GM18502 (cell line): ENCODE results near the gene NPAS3.

ENCODE experiments used
- ATAC-seq: cut with Tn5 transposase; IDR thresholded peaks from one replicate; pipeline ENCODE4 v1.9.1; 2021; ENCODE audit warnings: mild to moderate bottlenecking; ENCODE audit not compliant: unreplicated experiment, poor library complexity

Gene NPAS3

DNA sequence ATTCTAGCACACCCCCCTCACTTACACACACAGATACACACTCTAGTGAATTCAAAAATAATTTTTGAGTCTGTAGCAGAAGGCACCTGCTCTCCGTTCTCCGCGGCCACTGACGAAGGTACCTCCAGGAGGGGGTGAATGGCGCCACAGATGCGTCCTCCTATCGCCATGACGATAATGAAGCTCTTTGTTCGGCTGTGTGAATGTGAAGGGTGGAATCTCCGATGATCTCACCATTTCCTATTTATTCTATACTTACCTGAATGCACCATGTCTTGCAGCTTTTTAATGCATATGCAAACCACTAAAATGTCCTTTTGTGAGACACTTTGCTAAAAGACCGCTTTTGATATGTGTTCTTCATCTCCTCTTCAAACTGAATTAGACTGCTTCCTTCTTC is 849.5 kb downstream of the NPAS3 start:
- no peak for ATAC-seq

DNA sequence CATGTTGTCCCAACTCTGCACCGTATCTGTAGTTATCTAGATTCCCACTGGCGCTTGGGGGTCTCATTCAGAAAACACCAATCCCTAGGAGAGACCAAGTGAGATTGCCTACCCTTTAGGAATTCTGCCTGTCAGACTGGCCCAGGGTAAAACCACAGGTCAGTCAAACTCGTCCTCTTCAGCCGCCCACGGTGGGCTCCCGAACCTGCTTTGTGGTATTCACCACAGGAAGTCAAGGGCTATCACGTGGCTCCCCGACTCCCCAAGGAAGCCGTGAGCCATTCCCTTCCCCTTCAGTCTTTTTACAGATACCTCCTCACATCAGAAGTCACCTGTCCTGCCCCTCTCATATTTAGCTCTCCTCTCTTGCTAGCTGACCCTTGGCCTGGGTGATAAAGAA is 852.3 kb downstream of the NPAS3 start:
- ATAC-seq = no peak

DNA sequence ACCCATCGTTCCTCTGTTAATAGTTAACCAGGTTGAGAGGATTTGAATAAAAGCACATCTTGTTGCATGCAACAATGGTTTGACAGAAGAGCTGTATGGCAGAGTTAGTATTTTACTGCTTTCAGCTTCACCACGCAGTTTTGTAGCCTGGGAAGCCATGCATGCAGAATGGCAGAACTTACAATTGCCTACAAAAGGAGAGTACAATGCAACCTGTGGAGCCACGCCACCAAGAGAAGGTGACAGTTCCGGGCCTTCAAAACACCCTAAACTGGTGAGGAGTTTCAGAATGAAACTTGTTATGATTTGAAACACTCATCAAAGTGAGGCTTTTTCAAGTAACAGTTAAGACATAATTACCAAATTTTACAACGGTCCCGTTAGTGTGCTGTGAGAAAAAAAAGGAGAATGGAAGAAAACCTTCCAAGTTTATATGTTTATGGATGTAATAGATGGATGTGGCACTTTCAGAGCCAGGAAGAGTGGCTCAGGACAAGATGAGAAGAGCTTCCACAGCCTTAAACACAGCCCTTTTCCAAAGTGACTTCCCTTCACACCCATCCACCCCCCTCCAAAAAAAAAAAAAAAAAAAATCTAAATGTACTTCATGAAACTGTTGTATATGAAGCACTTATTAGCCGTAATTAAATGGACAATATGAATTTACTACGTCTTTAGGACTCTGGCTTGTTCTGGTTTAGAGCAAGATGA is 853.5 kb downstream of the NPAS3 start:
- ATAC-seq = peak; percentile 69

DNA sequence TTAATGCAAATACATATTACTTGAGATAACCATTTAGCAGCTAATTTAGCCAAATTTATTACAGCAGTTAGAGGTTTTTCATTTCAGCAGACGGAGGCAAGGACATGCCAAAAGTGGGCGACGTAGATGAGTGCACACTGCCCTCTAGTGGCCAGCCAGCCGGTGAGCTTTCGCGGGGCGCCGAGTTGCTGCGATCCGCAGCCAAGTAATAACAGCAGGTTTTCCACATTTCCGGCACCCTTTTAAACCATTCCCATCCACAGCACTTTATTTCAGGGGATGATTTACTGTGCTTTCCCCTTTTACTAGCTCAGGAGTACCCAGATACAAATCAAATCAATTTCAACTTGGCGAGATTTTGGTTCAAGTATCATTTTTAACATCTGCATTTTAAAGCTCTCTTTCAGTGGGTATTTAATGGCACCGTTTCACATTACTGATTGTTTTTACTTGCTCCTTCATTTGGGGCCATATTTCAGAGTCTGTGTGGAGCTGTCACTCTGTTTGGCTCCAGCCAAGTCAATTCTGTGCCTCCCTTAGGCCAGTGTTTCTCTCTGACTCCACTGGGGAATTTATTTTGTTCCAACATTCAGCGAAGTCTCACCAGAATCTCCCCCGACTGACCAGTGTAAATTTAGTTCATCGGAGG is 854.2 kb downstream of the NPAS3 start:
- peak; percentile 70 for ATAC-seq

DNA sequence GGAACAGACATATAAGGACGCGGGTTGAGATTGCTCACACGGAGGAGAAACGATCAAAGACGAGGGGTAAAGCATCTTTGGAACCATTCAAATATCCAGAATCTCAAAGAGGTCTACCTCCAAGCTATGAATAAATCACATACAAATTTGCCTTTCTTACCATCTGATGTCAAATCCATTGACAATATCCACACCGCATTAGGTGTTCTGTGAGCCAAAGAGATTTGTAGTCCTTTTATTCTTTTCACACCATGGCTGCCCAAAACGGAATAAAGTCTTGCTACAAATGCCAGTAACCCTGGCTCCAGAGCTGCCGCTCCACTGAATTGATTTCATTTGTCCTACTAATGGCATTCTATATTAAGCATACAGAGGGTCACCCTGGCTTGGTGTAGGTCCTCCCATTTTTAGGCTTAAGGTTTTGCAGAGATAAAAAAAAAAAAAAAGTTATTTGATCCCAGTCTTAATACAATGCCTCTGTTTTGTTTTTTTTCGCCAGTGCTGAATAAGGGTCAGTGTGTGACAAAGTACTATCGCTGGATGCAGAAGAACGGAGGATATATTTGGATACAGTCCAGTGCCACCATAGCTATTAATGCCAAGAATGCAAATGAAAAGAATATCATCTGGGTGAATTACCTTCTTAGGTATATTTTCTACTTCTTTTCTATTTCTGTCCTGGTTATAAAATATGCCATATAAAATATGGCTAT is 854.9 kb downstream of the NPAS3 start:
- ATAC-seq = no peak

DNA sequence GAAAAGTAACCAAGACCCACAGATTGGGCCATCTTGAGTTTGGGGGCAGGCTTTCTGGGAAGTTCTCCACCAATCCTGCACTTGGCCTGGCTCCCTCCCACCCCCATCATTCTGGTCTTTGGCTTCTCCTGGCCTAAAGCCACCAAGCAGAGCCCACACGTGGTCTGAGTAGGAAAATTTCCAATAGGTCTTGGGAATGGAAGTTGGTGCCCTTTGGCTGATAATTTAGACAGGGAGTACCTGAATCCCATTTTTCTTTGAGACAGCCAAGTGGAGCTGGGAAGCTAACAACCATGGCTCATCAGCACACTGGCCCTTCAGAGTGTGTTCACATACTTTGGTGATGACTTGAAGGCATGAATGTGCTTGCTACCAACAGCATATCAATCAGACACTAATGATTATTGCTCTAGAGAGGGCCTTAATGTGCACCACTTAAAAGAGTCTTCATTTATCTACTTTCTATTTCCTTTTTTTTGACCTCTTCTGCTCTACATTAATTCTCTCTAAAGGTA is 856.2 kb downstream of the NPAS3 start:
- ATAC-seq = no peak

DNA sequence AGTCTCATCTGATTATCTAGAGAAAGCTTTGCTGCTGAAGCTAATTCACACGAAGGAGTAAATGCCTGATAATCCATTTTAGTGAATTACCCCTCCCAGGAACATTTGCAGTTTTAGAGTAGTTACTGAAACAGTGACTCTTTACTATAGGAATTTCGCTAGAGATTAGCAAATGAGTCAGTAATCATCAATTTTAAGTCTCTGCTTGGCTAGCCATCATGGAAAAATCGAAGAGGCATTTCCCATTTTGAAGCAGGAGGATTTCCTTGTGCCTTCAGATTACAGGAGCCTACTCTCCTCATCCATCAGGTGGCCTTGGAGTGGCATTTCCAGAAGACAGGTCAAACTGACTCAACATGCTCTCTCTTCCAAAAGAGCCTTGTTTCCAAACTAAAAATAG is 857.7 kb downstream of the NPAS3 start:
- no peak for ATAC-seq

DNA sequence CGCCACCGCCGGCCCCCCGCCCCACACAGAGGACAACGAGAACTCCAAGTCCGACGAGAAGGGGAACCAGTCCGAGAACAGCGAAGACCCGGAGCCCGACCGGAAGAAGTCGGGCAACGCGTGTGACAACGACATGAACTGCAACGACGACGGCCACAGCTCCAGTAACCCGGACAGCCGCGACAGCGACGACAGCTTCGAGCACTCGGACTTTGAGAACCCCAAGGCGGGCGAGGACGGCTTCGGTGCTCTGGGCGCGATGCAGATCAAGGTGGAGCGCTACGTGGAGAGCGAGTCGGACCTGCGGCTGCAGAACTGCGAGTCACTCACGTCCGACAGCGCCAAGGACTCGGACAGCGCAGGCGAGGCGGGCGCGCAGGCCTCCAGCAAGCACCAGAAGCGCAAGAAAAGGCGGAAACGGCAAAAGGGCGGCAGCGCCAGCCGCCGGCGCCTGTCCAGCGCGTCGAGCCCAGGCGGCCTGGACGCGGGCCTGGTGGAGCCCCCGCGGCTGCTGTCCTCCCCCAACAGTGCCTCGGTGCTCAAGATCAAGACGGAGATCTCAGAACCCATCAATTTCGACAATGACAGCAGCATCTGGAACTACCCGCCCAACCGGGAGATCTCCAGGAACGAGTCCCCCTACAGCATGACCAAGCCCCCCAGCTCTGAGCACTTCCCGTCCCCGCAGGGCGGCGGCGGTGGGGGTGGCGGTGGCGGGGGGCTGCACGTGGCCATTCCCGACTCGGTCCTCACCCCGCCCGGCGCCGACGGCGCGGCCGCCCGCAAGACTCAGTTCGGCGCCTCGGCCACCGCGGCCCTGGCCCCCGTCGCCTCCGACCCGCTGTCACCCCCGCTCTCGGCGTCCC is 861.3 kb downstream of the NPAS3 start:
- ATAC-seq = no peak

DNA sequence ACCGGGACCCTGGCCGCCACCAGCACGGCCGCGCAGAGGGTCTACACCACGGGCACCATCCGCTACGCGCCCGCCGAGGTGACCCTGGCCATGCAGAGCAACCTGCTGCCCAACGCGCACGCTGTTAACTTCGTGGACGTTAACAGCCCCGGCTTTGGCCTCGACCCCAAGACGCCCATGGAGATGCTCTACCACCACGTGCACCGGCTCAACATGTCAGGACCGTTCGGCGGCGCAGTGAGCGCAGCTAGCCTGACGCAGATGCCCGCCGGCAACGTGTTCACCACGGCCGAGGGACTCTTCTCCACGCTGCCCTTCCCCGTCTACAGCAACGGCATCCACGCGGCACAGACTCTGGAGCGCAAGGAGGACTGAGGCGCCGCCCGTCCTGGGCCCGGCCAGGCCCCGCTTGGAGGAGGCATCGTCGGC is 862.1 kb downstream of the NPAS3 start:
- no peak for ATAC-seq

DNA sequence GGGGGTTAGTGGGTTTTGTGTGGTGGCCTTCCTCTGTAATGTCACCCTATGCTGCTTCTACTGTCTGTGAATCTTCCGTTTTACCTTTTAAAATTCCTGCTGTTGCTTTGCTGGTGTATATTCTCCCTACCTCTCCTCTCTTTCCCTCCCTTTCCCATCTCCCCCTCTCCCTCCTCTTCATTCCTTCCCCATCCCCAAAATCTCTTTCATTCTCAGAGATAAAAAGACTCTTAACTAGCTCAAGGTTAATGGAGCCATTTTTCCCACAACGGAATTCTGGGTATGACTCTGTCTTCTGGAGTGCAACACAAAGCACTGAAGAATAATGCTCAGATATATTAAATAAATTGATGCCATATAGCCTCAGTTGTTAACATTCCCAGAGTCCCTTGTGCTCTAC is 864.1 kb downstream of the NPAS3 start:
- no peak for ATAC-seq

DNA sequence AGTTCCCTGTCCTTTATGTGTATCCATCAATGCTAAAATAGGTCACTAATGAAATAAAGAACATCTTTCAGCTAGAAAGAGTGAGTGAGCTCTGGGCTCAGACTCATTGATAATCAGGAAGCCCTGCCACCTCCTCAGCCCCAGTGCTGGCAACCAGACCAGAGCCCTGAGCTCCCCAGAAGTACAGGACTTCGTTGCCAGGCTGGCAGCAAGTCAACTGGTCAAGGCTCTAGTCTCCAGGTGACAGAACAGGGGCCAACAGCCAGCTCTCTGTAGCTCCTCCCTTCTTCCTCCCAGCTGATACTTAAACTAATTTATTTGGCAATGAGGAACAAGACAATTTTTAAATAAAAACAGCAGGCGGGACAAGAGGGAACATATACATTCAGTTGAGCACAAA is 866.9 kb downstream of the NPAS3 start:
- ATAC-seq = no peak

DNA sequence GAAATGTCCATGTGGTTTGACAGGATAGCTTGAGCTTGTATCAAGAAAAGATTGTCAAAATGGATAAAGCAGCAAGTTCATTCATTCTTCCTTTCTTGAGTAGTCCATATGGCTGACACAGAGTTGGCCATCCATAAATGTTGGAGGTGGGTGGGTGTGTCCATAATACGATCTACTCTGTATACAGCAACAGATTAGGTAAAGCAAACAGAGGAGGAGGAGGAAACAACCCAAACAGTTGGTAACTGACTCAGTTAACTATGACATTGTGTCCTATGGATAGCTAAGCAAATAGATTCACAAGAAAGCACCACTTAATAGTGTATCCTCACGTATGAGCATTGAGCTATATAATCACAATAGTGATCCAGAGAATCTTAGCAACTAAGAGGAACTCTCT is 868.2 kb downstream of the NPAS3 start:
- ATAC-seq = no peak

DNA sequence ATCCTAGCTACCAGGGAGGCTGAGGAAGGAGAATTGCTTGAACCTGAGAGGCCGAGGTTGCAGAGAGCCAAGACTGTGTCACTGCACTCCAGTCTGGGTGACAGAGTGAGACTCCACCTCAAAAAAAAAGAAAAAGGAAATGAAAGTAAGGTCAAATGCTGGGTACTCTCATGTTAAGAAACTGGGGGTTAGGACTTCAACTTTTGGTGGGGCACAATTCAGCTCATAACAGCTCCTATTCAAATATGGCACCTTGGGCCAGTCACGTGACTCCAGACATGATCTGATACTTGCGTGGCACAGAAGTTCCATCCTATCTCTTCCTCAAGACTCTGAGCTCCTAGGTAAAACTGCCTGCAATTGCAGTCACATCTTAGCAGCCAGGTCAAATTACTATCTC is 869.5 kb downstream of the NPAS3 start:
- no peak for ATAC-seq

DNA sequence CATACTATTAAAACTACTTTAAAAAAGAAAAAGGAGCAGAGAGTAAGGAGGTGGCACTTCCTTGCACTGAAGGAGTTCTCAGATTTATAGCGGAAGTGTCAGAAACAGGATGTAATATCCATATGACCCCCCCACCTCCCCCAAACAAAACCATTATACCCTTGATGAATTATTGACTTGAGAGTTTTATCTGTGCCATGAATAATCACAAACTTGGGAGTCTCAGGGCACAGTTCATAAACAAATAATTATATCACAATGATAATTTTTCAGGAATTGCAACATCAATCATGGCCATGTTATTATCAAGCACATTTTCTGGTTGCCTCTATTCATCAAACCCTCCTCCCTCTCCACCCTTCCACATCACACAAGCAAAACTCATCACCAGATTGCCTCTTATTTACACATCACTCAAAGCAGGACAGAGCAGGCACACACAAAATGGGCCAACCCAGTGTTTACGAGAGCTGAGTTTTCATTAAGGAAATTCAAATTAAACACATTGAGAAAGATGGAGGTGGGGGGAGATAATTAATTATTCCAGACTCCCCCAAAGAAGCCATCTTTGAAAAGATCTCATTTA is 870.8 kb downstream of the NPAS3 start:
- no peak for ATAC-seq

DNA sequence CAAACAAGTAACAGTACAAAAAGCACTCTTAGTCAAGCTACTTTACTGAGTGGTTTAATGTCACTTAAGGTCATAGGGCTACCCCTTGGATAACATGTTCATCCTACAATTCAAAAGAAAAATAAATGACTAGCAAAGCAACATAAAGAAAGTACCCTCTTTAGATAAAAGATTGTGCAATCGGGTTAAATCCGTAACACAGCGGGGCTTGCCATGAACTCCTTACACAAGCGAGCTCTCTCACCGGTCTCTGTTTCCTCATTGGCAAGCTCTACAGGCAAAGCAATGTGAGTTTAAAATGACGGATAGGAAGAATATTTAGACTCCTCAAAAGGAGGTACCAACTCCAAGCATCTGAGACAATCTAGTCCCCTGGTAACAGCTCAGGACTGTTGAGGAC is 871.6 kb downstream of the NPAS3 start:
- no peak for ATAC-seq

DNA sequence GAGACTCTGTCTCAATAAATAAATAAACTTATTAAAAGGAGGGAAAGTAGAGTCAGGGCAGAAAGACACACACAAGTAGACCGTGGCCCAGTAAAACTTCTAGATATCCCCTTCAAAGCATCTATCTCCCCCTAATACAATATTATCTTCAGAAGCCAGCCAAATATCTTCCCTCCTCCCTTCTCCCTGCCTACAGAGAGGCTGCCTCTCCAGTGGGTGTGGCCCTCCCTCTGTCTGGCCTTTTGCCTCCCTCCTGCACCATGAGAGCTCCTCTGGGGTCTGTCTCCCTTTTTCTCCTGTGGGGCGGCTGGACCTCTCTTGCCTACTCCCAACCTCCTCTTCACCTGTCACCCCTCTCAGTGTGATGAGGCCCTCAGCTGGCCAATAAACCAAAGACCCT is 873.0 kb downstream of the NPAS3 start:
- ATAC-seq = no peak

DNA sequence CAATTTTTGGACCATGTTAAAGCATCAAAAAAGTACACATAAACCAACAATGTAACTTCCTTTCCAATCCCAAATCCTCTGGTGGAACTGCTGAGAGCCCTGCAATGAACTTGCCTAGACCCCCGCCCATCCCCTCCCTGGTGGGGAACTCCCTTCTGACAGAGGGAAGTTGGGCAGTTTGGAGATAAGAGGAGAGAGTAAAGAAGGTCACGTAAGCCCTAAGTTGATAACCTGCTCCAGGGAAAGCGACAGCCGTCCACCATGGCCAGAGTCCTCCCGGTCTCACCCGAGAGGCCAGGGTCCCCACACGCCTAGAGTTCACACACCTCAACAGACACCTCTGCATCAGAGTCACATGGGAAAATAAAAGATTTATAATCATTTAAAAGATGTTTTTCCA is 873.5 kb downstream of the NPAS3 start:
- ATAC-seq = no peak

DNA sequence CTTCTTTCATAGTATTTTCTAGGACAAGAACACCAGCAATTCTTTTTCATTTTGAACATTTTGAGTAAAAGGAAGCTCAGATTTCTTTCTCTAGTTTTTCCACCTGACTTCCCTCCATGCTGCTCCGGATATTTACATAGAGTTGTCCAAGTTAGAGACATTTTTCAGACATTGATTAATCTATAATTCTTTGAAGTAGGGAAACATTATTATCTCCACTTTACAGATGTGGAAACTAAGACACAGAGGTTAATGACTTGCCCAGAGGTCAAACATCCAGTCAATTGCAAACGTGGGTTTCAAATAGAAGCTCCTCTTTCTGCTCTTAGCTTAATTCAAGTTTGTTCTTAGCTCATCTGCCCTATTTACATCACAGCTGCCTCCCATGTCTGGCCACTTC is 873.9 kb downstream of the NPAS3 start:
- ATAC-seq = no peak

DNA sequence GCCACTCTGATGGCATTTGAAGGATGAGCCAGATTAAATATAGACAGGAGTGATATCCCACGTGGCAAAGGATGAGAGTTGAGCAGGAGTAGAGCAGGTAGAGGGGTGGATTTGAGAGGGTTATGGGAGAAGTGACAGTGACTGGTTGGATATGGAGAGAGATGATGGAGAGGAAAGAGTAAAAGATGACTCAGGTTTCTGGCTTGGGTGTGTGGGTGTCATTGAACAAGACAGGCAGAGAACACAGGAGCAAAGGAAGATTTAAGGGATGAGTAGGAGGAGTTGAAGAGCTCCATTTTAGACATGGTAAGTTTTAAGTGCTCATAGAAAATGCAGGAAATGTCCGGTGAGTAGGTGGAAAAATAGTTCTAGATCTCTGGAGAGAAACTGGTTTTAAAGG is 875.3 kb downstream of the NPAS3 start:
- ATAC-seq = no peak
